ENCODE results near the gene ZNF710.
"Not testable (repeated sequence)": the region's sequence is repeated elsewhere in the genome, so short reads cannot be mapped to it uniquely, and the experiment has no call there.

The ZNF710 gene

DNA sequence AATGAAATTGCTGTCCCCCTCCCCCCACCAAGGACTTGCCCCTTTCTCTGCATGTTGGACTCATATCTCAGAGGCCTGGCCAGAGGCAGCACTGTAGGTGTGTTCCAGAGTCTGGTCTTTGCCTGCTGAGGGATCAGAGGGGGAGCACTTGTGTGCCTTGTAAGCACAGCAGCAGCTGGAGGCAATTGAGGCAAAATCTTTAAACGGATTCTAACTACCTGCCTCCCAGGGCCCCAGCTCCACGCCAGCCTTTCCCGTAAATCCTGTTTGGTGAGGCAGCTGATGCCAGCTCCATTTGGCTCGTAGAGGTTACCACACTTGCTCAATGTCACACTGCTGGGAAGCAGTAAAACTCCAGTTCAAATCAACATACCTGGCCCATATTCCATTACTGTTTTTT, 103.4 kb downstream of the ZNF710 start:
- DNase-seq (ENCODE audit: low read depth, low spot score), result no peak

DNA sequence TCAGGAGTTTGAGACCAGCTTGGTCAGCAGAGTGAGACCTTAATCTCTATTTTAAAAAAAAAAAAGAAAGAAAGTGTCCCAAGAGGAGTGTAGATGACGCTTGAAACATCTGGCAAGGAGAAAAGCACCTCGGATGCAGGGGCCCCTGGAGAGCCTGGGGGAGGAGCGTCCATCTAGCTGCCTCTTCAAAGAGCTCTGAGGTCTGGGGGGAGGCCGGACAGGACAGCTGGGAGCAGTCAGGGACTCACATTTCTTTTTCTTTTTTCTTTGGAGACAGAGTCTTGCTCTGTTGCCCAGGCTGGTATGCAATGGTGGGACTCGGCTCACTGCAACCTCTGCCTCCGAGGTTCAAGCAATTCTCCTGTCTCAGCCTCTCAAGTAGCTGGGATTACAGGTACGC, 104.4 kb downstream of the ZNF710 start:
- no peak for DNase-seq (ENCODE audit: low read depth, low spot score)

- DNase-seq (ENCODE audit: low read depth, low spot score), result no peak
Observed at GRCh38 chr15:90106522-90107117, 105.5 kb downstream of the ZNF710 start.

- not testable (repeated sequence) for DNase-seq (ENCODE audit: low read depth, low spot score)
Observed at GRCh38 chr15:90108038-90108437, 106.9 kb downstream of the ZNF710 start.

GRCh38 chr15:90109163-90109751, 108.1 kb downstream of the ZNF710 start:
- not testable (repeated sequence) for DNase-seq (ENCODE audit: low read depth, low spot score)

DNA sequence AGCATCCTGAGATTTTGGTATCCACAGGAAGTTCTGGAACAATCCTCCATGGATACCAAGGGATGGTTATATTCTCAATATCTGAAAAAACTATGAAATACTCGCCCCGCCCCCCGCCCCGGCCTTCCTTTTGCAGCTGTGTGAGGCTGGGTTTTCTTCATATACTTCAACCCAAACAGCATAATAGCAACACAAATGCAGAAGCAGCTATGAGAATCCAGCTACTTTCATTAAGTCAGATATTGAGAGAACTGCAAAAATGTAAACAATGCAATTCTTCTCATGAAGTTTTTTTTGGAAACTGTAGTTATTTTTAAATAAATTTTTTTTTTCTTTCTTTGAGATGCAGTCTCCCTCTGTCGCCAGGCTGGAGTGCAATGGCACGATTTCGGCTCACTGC, 112.0 kb downstream of the ZNF710 start:
- no peak for DNase-seq (ENCODE audit: low read depth, low spot score)

- DNase-seq (ENCODE audit: low read depth, low spot score), result no peak
Observed at GRCh38 chr15:90114451-90114901, 113.4 kb downstream of the ZNF710 start.

GRCh38 chr15:90115783-90116182, 114.7 kb downstream of the ZNF710 start:
- DNase-seq (ENCODE audit: low read depth, low spot score), result no peak

DNA sequence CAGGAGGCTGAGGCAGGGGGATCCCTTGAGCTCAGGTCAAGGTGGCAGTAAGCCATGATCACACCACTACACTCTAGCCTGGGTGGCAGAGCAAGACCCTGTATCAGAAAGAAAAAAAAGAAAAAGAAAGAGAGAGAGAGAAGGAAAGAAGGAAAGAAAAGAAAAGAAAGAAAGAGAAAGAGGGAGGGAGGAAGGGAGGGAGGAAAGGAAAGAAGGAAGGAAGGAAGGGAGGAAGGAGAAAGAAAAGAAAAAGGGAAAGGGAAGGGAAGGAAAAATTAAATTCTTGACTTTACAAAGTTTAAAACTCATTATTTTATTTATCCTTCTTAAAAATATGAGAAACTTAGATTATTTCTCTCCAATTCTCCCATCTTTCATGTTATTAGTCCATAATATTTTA, 118.2 kb downstream of the ZNF710 start:
- no peak for DNase-seq (ENCODE audit: low read depth, low spot score)

DNA sequence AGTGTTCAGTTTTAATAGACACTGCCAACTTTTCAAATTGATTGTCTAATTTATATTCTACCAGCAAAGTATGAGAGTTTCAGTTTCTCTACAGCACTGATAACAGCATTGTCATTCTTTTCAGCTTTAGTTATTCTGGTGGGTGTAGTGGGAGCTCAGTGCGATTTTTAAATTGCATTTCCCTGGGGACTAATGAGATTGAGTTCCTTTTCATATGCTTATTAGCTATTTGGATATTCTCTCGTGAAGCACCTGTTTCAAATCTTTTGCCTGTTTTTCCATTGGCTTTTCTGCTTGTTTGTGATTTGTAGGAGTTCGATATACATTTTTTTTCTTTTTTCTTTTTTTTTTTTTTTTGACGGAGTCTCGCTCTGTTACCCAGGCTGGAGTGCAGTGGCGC, 120.0 kb downstream of the ZNF710 start:
- no peak for DNase-seq (ENCODE audit: low read depth, low spot score)

- DNase-seq (ENCODE audit: low read depth, low spot score), result no peak
Observed at GRCh38 chr15:90124507-90124906, 123.4 kb downstream of the ZNF710 start.

- DNase-seq (ENCODE audit: low read depth, low spot score), result no peak
Observed at GRCh38 chr15:90126022-90126421, 124.9 kb downstream of the ZNF710 start.

GRCh38 chr15:90126596-90127435, 125.7 kb downstream of the ZNF710 start:
- DNase-seq (ENCODE audit: low read depth, low spot score), result no peak

DNA sequence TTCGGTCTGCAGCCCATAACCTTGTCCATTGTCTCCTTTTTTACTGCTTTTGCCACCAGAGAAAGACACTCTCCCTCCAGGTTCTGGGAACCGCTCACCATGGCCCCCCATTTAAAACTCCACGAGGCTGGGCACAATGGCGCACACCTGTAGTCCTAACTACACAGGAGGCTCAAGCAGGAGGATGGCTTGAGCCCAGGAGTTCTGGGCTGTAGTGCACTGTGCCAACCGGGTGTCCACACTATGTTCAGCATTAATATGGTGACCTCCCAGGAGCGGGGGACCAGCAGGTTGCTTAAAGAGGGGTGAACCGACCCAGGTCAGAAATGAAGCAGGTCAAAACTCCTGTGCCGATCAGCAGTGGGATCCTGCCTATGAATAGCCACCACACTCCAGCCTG, 129.2 kb downstream of the ZNF710 start:
- DNase-seq (ENCODE audit: low read depth, low spot score), result no peak

Measured in smooth muscle cell of the brain vasculature (primary cell).